ENCODE data around the gene SULT1E1.

- TF ChIP-seq EZH2 (IDR thresholded peaks at IDR 0.05) (no peak), POLR2AphosphoS5 (IDR thresholded peaks at IDR 0.05; ENCODE audit: borderline replicate concordance, low read depth, low read length) (no peak), FOXP2 (optimal IDR thresholded peaks at IDR 0.05; ENCODE audit: control extremely low read depth, extremely low read length, insufficient read depth) (no peak)
These were observed 37.7 kb downstream of the SULT1E1 start for GRCh38 chr4:69822198-69822597.

All from SK-N-MC (cell line).